B cell (primary cell): ENCODE measurements around the gene RABGAP1L.

Experiments used
- EZH2 ChIP-seq: IDR thresholded peaks from 2 replicates; pipeline ENCODE4 v1.6.1; 2012; ENCODE audit warnings: borderline replicate concordance, low read depth, mild to moderate bottlenecking, moderate library complexity, low read length; ENCODE audit not compliant: insufficient read depth, poor library complexity, severe bottlenecking
- TF ChIP-seq, protein P1 (sequence below): fragments of 200-600 bp; IDR thresholded peaks from one replicate; pipeline ENCODE4 v1.8.0; 2022; ENCODE audit warnings: antibody characterized with exemption, mild to moderate bottlenecking

DNA sequence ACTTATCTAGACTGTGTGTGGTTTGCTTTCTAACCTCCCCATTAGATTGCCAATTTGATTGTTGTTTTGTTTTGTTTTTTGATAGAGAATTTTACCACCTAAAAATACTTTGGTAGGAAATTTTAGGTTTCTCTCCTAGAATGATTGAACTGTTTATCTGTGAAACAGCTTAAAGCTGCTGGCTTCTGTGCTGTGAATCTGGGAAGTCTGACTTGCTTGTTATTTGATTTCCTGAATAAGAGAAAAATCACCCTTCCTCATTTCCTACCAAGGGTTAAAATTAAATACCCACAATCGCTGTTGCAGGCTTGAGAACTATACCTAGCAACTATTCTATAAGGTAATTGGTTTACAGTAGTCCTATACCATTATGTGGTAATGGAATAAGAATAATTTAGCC, 641.6 kb downstream of the RABGAP1L start:
- TF ChIP-seq, protein P1, sequence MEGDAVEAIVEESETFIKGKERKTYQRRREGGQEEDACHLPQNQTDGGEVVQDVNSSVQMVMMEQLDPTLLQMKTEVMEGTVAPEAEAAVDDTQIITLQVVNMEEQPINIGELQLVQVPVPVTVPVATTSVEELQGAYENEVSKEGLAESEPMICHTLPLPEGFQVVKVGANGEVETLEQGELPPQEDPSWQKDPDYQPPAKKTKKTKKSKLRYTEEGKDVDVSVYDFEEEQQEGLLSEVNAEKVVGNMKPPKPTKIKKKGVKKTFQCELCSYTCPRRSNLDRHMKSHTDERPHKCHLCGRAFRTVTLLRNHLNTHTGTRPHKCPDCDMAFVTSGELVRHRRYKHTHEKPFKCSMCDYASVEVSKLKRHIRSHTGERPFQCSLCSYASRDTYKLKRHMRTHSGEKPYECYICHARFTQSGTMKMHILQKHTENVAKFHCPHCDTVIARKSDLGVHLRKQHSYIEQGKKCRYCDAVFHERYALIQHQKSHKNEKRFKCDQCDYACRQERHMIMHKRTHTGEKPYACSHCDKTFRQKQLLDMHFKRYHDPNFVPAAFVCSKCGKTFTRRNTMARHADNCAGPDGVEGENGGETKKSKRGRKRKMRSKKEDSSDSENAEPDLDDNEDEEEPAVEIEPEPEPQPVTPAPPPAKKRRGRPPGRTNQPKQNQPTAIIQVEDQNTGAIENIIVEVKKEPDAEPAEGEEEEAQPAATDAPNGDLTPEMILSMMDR = no peak
- TF ChIP-seq EZH2 = no peak
